IMR-90 (cell line): Measurements from ENCODE around the gene TIPIN. TPM values are rescaled to one million over a fixed set of nuclear protein-coding genes. Genes with fewer than 3 reads are reported as not detected.
"Not testable (repeated sequence)": the region's sequence is repeated elsewhere in the genome, so short reads cannot be mapped to it uniquely, and the experiment has no call there.

Experiments
- ATAC-seq: fragments of 200-7000 bp; cut with Tn5 transposase; 2 replicates; pipeline ENCODE4 v1.9.1; 2020; ENCODE audit warnings: low read depth, mild to moderate bottlenecking, moderate library complexity
- BruUV-seq: library from RNA; stranded (reverse); fragments of 400-500 nt; replicated peaks from 2 replicates; lab custom pipeline; 2021; lab: Mats Ljungman, UMichigan
- CTCF ChIA-PET: fragments of 300-600 bp; formaldehyde crosslinking; extraction: SDS; loops from one replicate; lab custom pipeline; 2021; ENCODE audit warnings: antibody characterized with exemption; lab: Yijun Ruan, JAX
- POLR2A ChIA-PET: fragments of 300-600 bp; sonication (Branson Sonifier 250); formaldehyde crosslinking; loops from one replicate; lab custom pipeline; 2022; ENCODE audit warnings: antibody characterized with exemption; ENCODE audit not compliant: unreplicated experiment; lab: Charles Lee
- DNase-seq: peaks from one replicate; pipeline ENCODE4 v3.0.0; 2013
- H2AFZ ChIP-seq: replicated peaks from 2 replicates; pipeline ENCODE3; 2013; ENCODE audit warnings: low read length, mild to moderate bottlenecking; ENCODE audit not compliant: poor library complexity
- H2AK5ac ChIP-seq: 2 replicates; pipeline ENCODE4 v1.6.1; 2013; ENCODE audit warnings: low read depth, low read length, inconsistent platforms
- H2AK9ac ChIP-seq: replicated peaks from 2 replicates; pipeline ENCODE3; 2013; ENCODE audit warnings: mild to moderate bottlenecking, low read depth, low read length, moderate library complexity; ENCODE audit not compliant: poor library complexity
- H2BK120ac ChIP-seq: 2 replicates; pipeline ENCODE4 v1.6.1; 2013; ENCODE audit warnings: low read depth, low read length, inconsistent platforms
- H2BK15ac ChIP-seq: 3 replicates; pipeline ENCODE4 v1.6.1; 2013; ENCODE audit warnings: low read depth, low read length, inconsistent platforms
- H2BK20ac ChIP-seq: 2 replicates; pipeline ENCODE4 v1.6.1; 2013; ENCODE audit warnings: low read depth, mild to moderate bottlenecking, inconsistent platforms, low read length, moderate library complexity
- H2BK5ac ChIP-seq: 2 replicates; pipeline ENCODE4 v1.6.1; 2013; ENCODE audit warnings: mild to moderate bottlenecking, low read depth, low read length, inconsistent platforms; ENCODE audit not compliant: poor library complexity, severe bottlenecking
- H3K14ac ChIP-seq: replicated peaks from 2 replicates; pipeline ENCODE4 v1.6.1; 2013; ENCODE audit warnings: low read depth, low read length, inconsistent platforms
- H3K18ac ChIP-seq: 2 replicates; pipeline ENCODE4 v1.6.1; 2013; ENCODE audit warnings: low read depth, low read length, control low read depth
- H3K23ac ChIP-seq: 2 replicates; pipeline ENCODE4 v1.6.1; 2013; ENCODE audit warnings: low read depth, low read length, inconsistent platforms
- H3K27ac ChIP-seq: 2 replicates; pipeline ENCODE4 v1.5.1; 2013; ENCODE audit warnings: mild to moderate bottlenecking, control low read depth, low read length; ENCODE audit not compliant: insufficient read depth
- H3K27me3 ChIP-seq: 2 replicates; pipeline ENCODE4 v1.6.1; 2013; ENCODE audit warnings: low read length; ENCODE audit not compliant: control insufficient read depth, insufficient read depth
- H3K36me3 ChIP-seq: 2 replicates; pipeline ENCODE4 v1.6.1; 2013; ENCODE audit warnings: low read length, mixed read lengths; ENCODE audit not compliant: control insufficient read depth, insufficient read depth
- H3K4ac ChIP-seq: 2 replicates; pipeline ENCODE4 v1.6.1; 2013; ENCODE audit warnings: low read depth, low read length, inconsistent platforms
- H3K4me1 ChIP-seq: 2 replicates; pipeline ENCODE4 v1.6.1; 2013; ENCODE audit warnings: low read length, mixed read lengths; ENCODE audit not compliant: control insufficient read depth, insufficient read depth
- H3K4me2 ChIP-seq: 2 replicates; pipeline ENCODE4 v1.6.1; 2013; ENCODE audit warnings: low read depth, mild to moderate bottlenecking, control low read depth, low read length, moderate library complexity
- H3K4me3 ChIP-seq: 2 replicates; pipeline ENCODE4 v1.5.1; 2013; ENCODE audit warnings: low read depth, mild to moderate bottlenecking, control low read depth, low read length, moderate library complexity; ENCODE audit not compliant: insufficient read depth
- H3K56ac ChIP-seq: 2 replicates; pipeline ENCODE4 v1.6.1; 2013; ENCODE audit warnings: low read length, inconsistent platforms; ENCODE audit not compliant: insufficient read depth; ENCODE audit errors: extremely low read depth
- H3K79me1 ChIP-seq, 2 experiments: 2 replicates each; pipeline ENCODE4 v1.6.1; 2013; ENCODE audit warnings: low read length in 2 of 2, inconsistent platforms in 1 of 2, low read depth in 1 of 2
- H3K9ac ChIP-seq: 2 replicates; pipeline ENCODE4 v1.6.1; 2013; ENCODE audit warnings: low read depth, low read length, control low read depth
- H3K9me1 ChIP-seq: 2 replicates; pipeline ENCODE4 v1.6.1; 2013; ENCODE audit warnings: low read length, inconsistent platforms; ENCODE audit not compliant: insufficient read depth
- H3K9me3 ChIP-seq: 2 replicates; pipeline ENCODE4 v1.6.1; 2013; ENCODE audit warnings: low read length; ENCODE audit not compliant: control insufficient read depth, insufficient read depth
- H4K20me1 ChIP-seq: 2 replicates; pipeline ENCODE4 v1.6.1; 2013; ENCODE audit warnings: low read length, inconsistent platforms; ENCODE audit not compliant: insufficient read depth
- H4K5ac ChIP-seq: 2 replicates; pipeline ENCODE4 v1.6.1; 2013; ENCODE audit warnings: mild to moderate bottlenecking, low read depth, low read length, control low read depth
- H4K8ac ChIP-seq, 2 experiments: 2 replicates each; pipeline ENCODE4 v1.6.1; 2013; ENCODE audit warnings: low read depth in 2 of 2, low read length in 2 of 2, control low read depth in 1 of 2, inconsistent platforms in 1 of 2
- H4K91ac ChIP-seq: 2 replicates; pipeline ENCODE4 v1.6.1; 2013; ENCODE audit warnings: low read depth, low read length, inconsistent platforms; ENCODE audit not compliant: insufficient read depth
- CHD1 ChIP-seq: IDR thresholded peaks from 2 replicates; pipeline ENCODE4 v1.6.1; 2012; ENCODE audit warnings: low read depth, low read length, improper control_type of control experiment
- WGBS, 2 experiments: methylation state at CpG; one replicate each; pipeline versions ENCODE4 v1.1.5 to v1.1.7; 2013; ENCODE audit warnings: missing lambda C conversion rate in 2 of 2; ENCODE audit not compliant: insufficient read length in 1 of 2; ENCODE audit errors: extremely low coverage in 2 of 2; 5-methylcytosine and 5-hydroxymethylcytosine counted together
- dilution Hi-C: fragments of 300-500 bp; cut with HindIII; formaldehyde crosslinking; loops from one replicate; pipeline ENCODE4 v1.14.3; 2018; ENCODE audit warnings: low sequenced_read_pairs; ENCODE audit not compliant: unreplicated experiment
- in situ Hi-C: fragments of 300-500 bp; cut with MboI; formaldehyde crosslinking; loops from 3 replicates; pipeline ENCODE4 v1.14.3; 2019; ENCODE audit warnings: low sequenced_read_pairs, inconsistent platforms, mixed read lengths
- intact Hi-C: fragments of 100-400 bp; cut with micrococcal nuclease; formaldehyde crosslinking; loops from 2 replicates; pipeline ENCODE4 v1.10.0; 2022
- polyA plus RNA-seq, 3 experiments: library from polyadenylated mRNA; depleted of rRNA; stranded (reverse); fragments of >200 nt; gene quantifications; 2 replicates each; pipeline ENCODE4 v1.2.3, GENCODE V29; 2012; ENCODE audit warnings: low replicate concordance in 1 of 3
- total RNA-seq: library from RNA; depleted of rRNA; stranded (reverse); fragments of >200 nt; gene quantifications from 2 replicates; pipeline ENCODE4 v1.2.3, GENCODE V29; 2012

TIPIN gene
- total and polyA plus RNA-seq, 2 of the 4 experiments (the other 2 are of a cell fraction): 6.3 to 7.3 TPM

- 0 out of 2 replicates have a peak, but pooled peaks have one; percentile 21 for TF ChIP-seq CHD1
Observed at GRCh38 chr15:66386204-66387123, 30.0 kb upstream of the TIPIN start, which contains the start of gene MAP2K1 (continued).

DNA sequence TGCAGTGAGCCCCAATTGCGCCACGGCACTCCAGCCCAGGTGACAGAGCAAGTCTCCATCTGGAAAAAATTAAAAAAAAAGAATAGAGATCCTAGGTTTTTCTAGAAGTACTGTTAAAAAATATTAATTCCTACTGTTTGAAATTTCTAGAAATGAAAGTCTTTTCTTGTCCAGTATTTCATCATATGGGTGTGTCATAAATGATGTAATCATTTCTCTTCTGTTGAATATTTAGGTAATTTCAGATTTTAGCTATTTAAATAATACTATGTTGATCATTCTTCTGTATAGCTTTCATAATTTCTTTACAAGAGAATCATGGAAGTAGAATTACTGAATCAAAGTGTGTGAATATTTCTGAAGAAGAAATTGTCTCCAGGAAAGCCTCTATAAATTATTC lies 24.9 kb upstream of the TIPIN start:
- POLR2A ChIA-PET, dilution Hi-C loops, H3K23ac ChIP-seq, H3K36me3 ChIP-seq, intact Hi-C loops, H3K9me1 ChIP-seq, DNase-seq, H3K18ac ChIP-seq, H2BK5ac ChIP-seq, H3K27ac ChIP-seq, H3K27me3 ChIP-seq, in situ Hi-C loops, H3K4ac ChIP-seq, H2BK15ac ChIP-seq, ATAC-seq, H3K14ac ChIP-seq, H4K91ac ChIP-seq, H3K4me1 ChIP-seq, H4K8ac ChIP-seq, H3K4me2 ChIP-seq, H3K9ac ChIP-seq, H3K4me3 ChIP-seq, H2BK120ac ChIP-seq, H4K5ac ChIP-seq, H2BK20ac ChIP-seq, H2AK5ac ChIP-seq, BruUV-seq, H2AK9ac ChIP-seq, H2AFZ ChIP-seq, H3K9me3 ChIP-seq, H3K56ac ChIP-seq, H4K20me1 ChIP-seq: not testable (repeated sequence)
- peaks cover 9 to 11% of the 10 kb centered on the region in 2 experiments; a peak in 3 of 4 replicates for H3K79me1 ChIP-seq
- CTCF ChIA-PET: interaction anchor here (1.2 kb wide), 1 partner anchor 116 kb away, joined by 3 read pairs; the partner anchor contains the start of gene SNAPC5
- no CpG with 5 or more reads among the region's 2 CpGs for WGBS, 2 experiments
